Neural progenitor cell (in vitro differentiated cells): ENCODE measurements around the gene TP53. TPM values are rescaled to one million over a fixed set of nuclear protein-coding genes. Genes with fewer than 3 reads are reported as not detected.
"Not testable (repeated sequence)": the region's sequence is repeated elsewhere in the genome, so short reads cannot be mapped to it uniquely, and the experiment has no call there.

ENCODE experiments used
- DNase-seq: peaks from one replicate; pipeline ENCODE4 v3.0.0-alpha.2; 2016; ENCODE audit warnings: low spot score
- H2AFZ ChIP-seq: fragments of 200-600 bp; sonication (generic); replicated peaks from 2 replicates; pipeline ENCODE4 v1.6.1; 2016; ENCODE audit warnings: antibody characterized with exemption
- H3F3A ChIP-seq: fragments of 200-600 bp; sonication (generic); 2 replicates; pipeline ENCODE4 v1.6.1; 2016; ENCODE audit warnings: antibody characterized with exemption, low read depth
- H3K27ac ChIP-seq: fragments of 200-600 bp; sonication (generic); 2 replicates; pipeline ENCODE4 v1.5.1; 2016; ENCODE audit warnings: mild to moderate bottlenecking
- H3K27me3 ChIP-seq: fragments of 200-600 bp; sonication (generic); 2 replicates; pipeline ENCODE4 v1.6.1; 2016; ENCODE audit warnings: mild to moderate bottlenecking, moderate library complexity
- H3K36me3 ChIP-seq: fragments of 200-600 bp; sonication (generic); 2 replicates; pipeline ENCODE4 v1.5.1; 2016
- H3K4me1 ChIP-seq: fragments of 200-600 bp; sonication (generic); 2 replicates; pipeline ENCODE4 v1.6.1; 2016; ENCODE audit warnings: mixed run types
- H3K4me2 ChIP-seq: fragments of 200-600 bp; sonication (generic); 2 replicates; pipeline ENCODE4 v1.6.1; 2016
- H3K4me3 ChIP-seq: fragments of 200-600 bp; sonication (generic); 2 replicates; pipeline ENCODE4 v1.5.1; 2016
- H3K79me2 ChIP-seq: fragments of 200-600 bp; sonication (generic); 2 replicates; pipeline ENCODE4 v1.6.1; 2016; ENCODE audit warnings: low read depth
- H3K9ac ChIP-seq: fragments of 200-600 bp; sonication (generic); 2 replicates; pipeline ENCODE4 v1.6.1; 2016
- H3K9me3 ChIP-seq: fragments of 200-600 bp; sonication (generic); 2 replicates; pipeline ENCODE4 v1.5.1; 2016; ENCODE audit warnings: low read depth
- H4K20me1 ChIP-seq: fragments of 200-600 bp; sonication (generic); 2 replicates; pipeline ENCODE4 v1.6.1; 2016; ENCODE audit warnings: low read depth
- H3K27ac Mint-ChIP-seq: 3 replicates; pipeline ENCODE4 v1.8.0; 2021; ENCODE audit warnings: mixed read lengths
- H3K27me3 Mint-ChIP-seq: 2 replicates; pipeline ENCODE4 v1.8.0; 2022; ENCODE audit warnings: low read depth, mild to moderate bottlenecking, inconsistent platforms, moderate library complexity, mixed read lengths; ENCODE audit not compliant: insufficient read depth
- H3K36me3 Mint-ChIP-seq: 3 replicates; pipeline ENCODE4 v1.8.0; 2021; ENCODE audit warnings: mixed read lengths
- H3K4me1 Mint-ChIP-seq: 3 replicates; pipeline ENCODE4 v1.8.0; 2021; ENCODE audit warnings: mixed read lengths
- H3K4me3 Mint-ChIP-seq: 3 replicates; pipeline ENCODE4 v1.8.0; 2021; ENCODE audit warnings: mild to moderate bottlenecking, moderate library complexity, mixed read lengths
- H3K9me3 Mint-ChIP-seq: 3 replicates; pipeline ENCODE4 v1.8.0; 2020; ENCODE audit warnings: mixed read lengths
- CTCF ChIP-seq: fragments of 200-600 bp; sonication (generic); IDR thresholded peaks from 2 replicates; pipeline ENCODE4 v1.5.1; 2017; ENCODE audit warnings: antibody characterized with exemption, mild to moderate bottlenecking
- EZH2 ChIP-seq: fragments of 200-600 bp; sonication (generic); IDR thresholded peaks from 2 replicates; pipeline ENCODE4 v1.6.1; 2017; ENCODE audit warnings: antibody characterized with exemption, mild to moderate bottlenecking, moderate library complexity
- EZH2phosphoT487 ChIP-seq: fragments of 200-600 bp; sonication (generic); IDR thresholded peaks from 2 replicates; pipeline ENCODE4 v1.6.1; 2017; ENCODE audit warnings: antibody characterized with exemption
- total RNA-seq: library from RNA; depleted of rRNA; stranded (reverse); fragments of >200 nt; gene quantifications from 2 replicates; pipeline ENCODE4 v1.2.3, GENCODE V29; 2015; ENCODE audit warnings: low replicate concordance

Gene TP53
- total RNA-seq, 1 donor from 2014 or later = 54.9 TPM

- Mint-ChIP-seq H3K27ac (no peak overlapping the region), H3K4me3 (no peak overlapping the region), H3K4me1 (peaks cover 13% of the 10 kb centered on the region), H3K27me3 (peaks cover 7% of the 10 kb centered on the region), H3K36me3 (no peaks in the 10 kb centered on the region), H3K9me3 (no peaks in the 10 kb centered on the region)
- H2AFZ ChIP-seq = no peak overlapping the region
- no peak for DNase-seq
- no peaks in the 10 kb centered on the region for H4K20me1 ChIP-seq
- no peak overlapping the region for H3K9ac ChIP-seq
- no peak overlapping the region for H3K27ac ChIP-seq
- H3K27me3 ChIP-seq = peaks cover 14% of the 10 kb centered on the region
- H3K4me2 ChIP-seq = no peak overlapping the region
- H3K4me1 ChIP-seq = no peaks in the 10 kb centered on the region
- peaks cover 17% of the 10 kb centered on the region for H3F3A ChIP-seq
- H3K4me3 ChIP-seq = no peak overlapping the region
- H3K36me3 ChIP-seq = no peaks in the 10 kb centered on the region
- H3K79me2 ChIP-seq = no peaks in the 10 kb centered on the region
- no peak for TF ChIP-seq CTCF
- TF ChIP-seq EZH2 = no peak
- no peaks in the 10 kb centered on the region for H3K9me3 ChIP-seq
These were observed 40.8 kb downstream of the TP53 start for GRCh38 chr17:7646457-7646856.

GRCh38 chr17:7644775-7645174 lies 42.5 kb downstream of the TP53 start:
- Mint-ChIP-seq H3K4me3 (no peak overlapping the region), H3K27ac (no peak overlapping the region), H3K9me3 (no peaks in the 10 kb centered on the region), H3K27me3 (peaks cover 5% of the 10 kb centered on the region), H3K36me3 (no peaks in the 10 kb centered on the region), H3K4me1 (peaks cover 1% of the 10 kb centered on the region)
- Histone ChIP-seq H3K79me2 (no peaks in the 10 kb centered on the region), H3K4me1 (no peaks in the 10 kb centered on the region), H3K36me3 (no peaks in the 10 kb centered on the region), H3K27me3 (peaks cover 3% of the 10 kb centered on the region), H3K9me3 (no peaks in the 10 kb centered on the region), H3K4me3 (no peak overlapping the region), H3K9ac (no peak overlapping the region), H2AFZ (no peak overlapping the region), H4K20me1 (no peaks in the 10 kb centered on the region), H3K27ac (no peak overlapping the region), H3K4me2 (no peak overlapping the region), H3F3A (peaks cover 2% of the 10 kb centered on the region)
- no peak for DNase-seq
- no peak for TF ChIP-seq EZH2phosphoT487
- no peak for TF ChIP-seq CTCF
- no peak for TF ChIP-seq EZH2

- H3K9me3 Mint-ChIP-seq, DNase-seq, H3K9me3 ChIP-seq, H3K4me1 Mint-ChIP-seq, H3K27me3 Mint-ChIP-seq, H3K79me2 ChIP-seq, H3K27ac ChIP-seq, H3K27ac Mint-ChIP-seq, H3K36me3 Mint-ChIP-seq, H4K20me1 ChIP-seq, H3K4me3 ChIP-seq, H3K9ac ChIP-seq, H3K4me2 ChIP-seq, H3F3A ChIP-seq, H2AFZ ChIP-seq, H3K36me3 ChIP-seq, H3K27me3 ChIP-seq, H3K4me1 ChIP-seq: not testable (repeated sequence)
- H3K4me3 Mint-ChIP-seq = peak overlapping the region; percentile 24
These were observed 45.7 kb downstream of the TP53 start for GRCh38 chr17:7641635-7642034.

GRCh38 chr17:7640783-7641182 lies 46.5 kb downstream of the TP53 start:
- H3K9me3 Mint-ChIP-seq = no peaks in the 10 kb centered on the region
- H3K36me3 ChIP-seq = no peaks in the 10 kb centered on the region
- peaks cover 9% of the 10 kb centered on the region for H3K4me1 Mint-ChIP-seq
- no peak overlapping the region for H3K4me2 ChIP-seq
- H3K9ac ChIP-seq = no peak overlapping the region
- peaks cover 2% of the 10 kb centered on the region for H3K27me3 Mint-ChIP-seq
- DNase-seq = no peak
- TF ChIP-seq CTCF (no peak), EZH2 (no peak), EZH2phosphoT487 (no peak)
- H3K36me3 Mint-ChIP-seq = no peaks in the 10 kb centered on the region
- no peak overlapping the region for H3K27ac Mint-ChIP-seq
- no peaks in the 10 kb centered on the region for H3K79me2 ChIP-seq
- no peaks in the 10 kb centered on the region for H3K27me3 ChIP-seq
- peaks cover 7% of the 10 kb centered on the region for H3K4me1 ChIP-seq
- no peak overlapping the region for H3K27ac ChIP-seq
- H3K4me3 Mint-ChIP-seq = no peak overlapping the region
- no peak overlapping the region for H2AFZ ChIP-seq
- H3K4me3 ChIP-seq = no peak overlapping the region
- H3K9me3 ChIP-seq = no peaks in the 10 kb centered on the region
- H4K20me1 ChIP-seq = no peaks in the 10 kb centered on the region
- H3F3A ChIP-seq = no peaks in the 10 kb centered on the region
